GM21515 (cell line): ENCODE measurements around the gene AGBL4.
"Not testable (repeated sequence)": the region's sequence is repeated elsewhere in the genome, so short reads cannot be mapped to it uniquely, and the experiment has no call there.

ENCODE experiments used
- ATAC-seq: cut with Tn5 transposase; IDR thresholded peaks from one replicate; pipeline ENCODE4 v1.9.1; 2021; ENCODE audit not compliant: unreplicated experiment

The AGBL4 gene

GRCh38 chr1:49051647-49052046 is 972.1 kb downstream of the AGBL4 start:
- no peak for ATAC-seq

GRCh38 chr1:49050041-49050440 is 973.7 kb downstream of the AGBL4 start:
- ATAC-seq, result no peak

- no peak for ATAC-seq
Measured at GRCh38 chr1:49048188-49048587, 975.6 kb downstream of the AGBL4 start.

DNA sequence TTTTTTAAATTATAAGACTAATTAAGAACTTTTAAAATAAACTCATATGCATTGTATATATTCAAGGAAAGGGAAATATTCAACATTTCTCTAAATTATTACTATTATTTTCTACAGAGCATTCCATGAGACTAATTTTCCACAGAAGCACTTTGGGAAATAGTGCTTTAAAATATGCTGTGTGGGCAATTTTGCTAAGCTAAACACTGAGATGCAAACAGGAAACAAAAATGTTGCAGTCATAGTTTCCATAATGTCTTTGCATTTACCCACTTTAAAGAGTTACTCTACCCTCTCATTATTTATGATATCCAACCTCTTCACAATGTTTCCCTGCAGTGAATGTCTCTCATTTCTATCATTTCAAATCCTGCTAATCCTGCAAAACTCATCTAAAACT is 977.4 kb downstream of the AGBL4 start:
- no peak for ATAC-seq

GRCh38 chr1:49045371-49045770 is 978.4 kb downstream of the AGBL4 start:
- ATAC-seq, result no peak

DNA sequence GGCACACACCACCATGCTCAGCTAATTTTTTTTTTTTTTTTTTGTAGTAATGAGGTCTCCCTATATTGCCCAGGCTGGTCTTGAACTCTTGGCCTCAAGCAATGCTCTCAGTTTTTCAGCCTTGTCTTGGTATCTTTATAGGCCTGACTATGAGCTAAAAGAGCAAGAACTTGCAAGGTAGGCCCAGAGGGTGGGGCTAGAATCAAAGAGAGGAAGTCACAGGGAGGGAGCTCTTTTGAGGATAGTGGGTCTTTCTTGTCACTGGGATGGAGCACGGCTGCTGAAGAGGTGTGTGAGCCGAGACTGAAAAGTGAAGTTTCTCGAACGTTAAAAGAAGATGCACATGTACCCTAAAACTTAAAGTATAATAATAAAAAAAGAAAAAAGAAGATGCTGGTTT is 987.1 kb downstream of the AGBL4 start:
- no peak for ATAC-seq

- no peak for ATAC-seq
Measured at GRCh38 chr1:49028396-49028795, 995.4 kb downstream of the AGBL4 start.

GRCh38 chr1:49026230-49026811 is 997.4 kb downstream of the AGBL4 start:
- no peak for ATAC-seq

GRCh38 chr1:49016030-49016977 is 1007.5 kb downstream of the AGBL4 start:
- ATAC-seq, result no peak

DNA sequence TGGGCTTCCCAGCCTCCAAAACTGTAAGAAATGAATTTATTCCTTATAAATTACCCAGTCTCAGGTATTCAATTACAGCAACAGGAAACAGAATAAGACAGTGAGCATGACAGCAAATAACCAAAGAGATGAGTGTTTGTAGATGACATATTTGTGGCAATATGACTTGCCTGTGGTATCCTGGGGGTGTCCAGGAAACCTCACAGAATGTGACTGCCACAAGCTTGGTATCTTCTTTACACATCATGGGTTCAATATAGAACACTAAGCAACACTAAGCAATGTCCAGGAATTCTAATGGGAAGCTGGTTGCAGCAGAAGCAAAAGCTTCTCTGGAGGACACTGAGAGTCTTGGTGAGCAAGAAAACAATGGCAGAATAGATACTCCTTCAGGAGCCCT is 1010.7 kb downstream of the AGBL4 start:
- ATAC-seq, result no peak

DNA sequence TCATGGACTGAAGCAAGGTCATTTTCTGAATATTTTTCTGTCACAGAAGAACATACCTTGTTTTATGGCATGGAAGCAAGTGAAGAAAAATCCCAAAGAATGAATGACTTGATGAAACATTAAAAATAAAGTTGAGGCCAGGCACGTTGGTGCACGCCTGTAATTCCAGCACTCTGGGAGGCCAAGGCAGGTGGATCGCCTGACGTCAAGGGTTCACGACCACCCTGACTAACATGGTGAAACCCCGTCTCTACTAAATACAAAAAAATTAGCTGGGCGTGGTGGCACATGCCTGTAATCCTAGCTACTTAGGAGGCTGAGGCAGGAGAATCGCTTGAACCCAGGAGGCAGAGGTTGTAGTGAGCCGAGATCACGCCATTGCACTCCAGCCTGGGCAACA is 1020.8 kb downstream of the AGBL4 start:
- not testable (repeated sequence) for ATAC-seq

DNA sequence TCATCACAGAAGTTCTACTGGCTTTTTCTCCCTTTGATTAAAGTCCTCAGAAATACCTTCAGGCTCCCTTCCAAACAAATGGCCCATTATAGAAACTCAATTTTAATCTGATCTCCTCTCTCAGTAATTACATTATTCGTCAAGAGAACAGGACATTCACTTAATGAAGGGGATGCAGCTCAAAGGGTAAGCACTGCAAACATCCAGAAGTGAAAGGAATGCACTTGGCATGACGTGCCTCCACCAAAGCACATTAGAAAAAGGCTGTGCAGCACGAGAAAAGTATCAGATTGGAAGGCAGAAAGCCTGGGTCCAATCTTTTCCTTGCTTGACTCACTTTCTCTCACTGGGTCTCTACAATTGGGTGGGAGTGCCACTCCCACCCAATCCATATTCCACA is 1024.4 kb downstream of the AGBL4 start:
- ATAC-seq, result no peak

- no peak for ATAC-seq
Measured at GRCh38 chr1:48996311-48996710, 1027.4 kb downstream of the AGBL4 start.

DNA sequence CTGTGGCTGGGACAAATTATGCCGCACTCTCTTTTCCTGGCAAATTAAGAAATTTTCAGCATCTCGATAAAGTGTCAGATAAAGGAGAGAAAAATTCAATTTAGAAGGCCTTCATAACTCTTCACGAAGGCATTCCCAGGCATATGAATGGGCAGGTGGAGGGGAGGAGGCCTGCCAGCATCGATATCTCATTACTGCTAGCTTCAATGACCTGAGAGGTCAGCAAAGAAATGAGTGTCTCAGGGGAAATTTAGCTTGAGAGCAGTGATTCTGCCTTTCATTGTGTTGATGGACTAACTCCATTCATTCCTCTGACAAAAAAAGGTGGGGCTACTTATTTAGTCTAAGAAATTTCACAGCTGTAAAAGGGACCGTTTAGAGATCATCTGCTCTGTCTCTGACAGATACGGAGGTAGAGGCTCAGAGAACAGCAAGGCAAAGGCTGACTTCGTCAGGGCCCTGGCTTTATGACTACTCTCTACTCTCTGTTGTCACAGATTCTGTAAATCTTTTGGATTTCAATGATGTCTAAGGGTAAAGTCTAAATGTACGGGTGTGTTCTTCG is 1035.0 kb downstream of the AGBL4 start:
- ATAC-seq, result no peak

- ATAC-seq, result no peak
Measured at GRCh38 chr1:48979940-48980339, 1043.8 kb downstream of the AGBL4 start.

DNA sequence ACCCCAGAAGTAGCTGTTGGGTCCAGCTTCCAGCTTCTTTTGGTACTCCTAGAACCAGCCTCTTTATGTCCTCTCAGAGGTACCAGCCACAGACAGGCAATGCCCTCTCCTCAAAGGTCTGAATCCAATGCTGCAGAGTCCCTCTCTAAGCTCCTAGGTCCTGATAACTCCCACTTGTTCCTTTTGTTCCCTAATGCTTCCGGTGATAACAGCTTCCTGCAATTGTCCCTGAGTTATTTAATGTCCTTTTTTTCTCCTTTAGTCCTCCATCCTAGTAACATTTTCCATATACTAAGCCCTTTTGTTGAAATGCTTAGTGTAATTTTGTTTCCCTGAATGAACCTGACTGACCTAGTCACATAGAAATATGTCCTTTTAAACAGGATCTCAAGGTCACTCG is 1045.3 kb downstream of the AGBL4 start:
- ATAC-seq, result no peak

DNA sequence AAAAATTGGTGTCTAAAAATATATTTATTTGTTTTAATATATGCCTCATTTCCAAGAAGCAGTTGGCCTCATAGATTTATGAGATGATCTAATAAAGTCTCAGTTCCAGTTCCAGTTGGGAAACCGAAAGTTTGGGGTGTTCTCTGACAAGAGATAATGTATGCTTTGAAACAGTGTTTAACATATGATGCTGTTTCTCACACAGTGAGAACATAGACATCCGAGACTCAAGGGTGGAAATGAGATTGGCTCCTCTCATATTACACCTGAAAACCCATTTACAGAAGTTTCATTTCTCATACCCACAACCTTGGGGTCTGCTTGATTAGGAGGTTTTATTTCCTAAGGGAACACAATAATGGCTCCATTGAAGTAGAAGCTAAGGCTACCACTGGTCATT is 1046.5 kb downstream of the AGBL4 start:
- ATAC-seq, result no peak

GRCh38 chr1:48969971-48970370 is 1053.8 kb downstream of the AGBL4 start:
- no peak for ATAC-seq

DNA sequence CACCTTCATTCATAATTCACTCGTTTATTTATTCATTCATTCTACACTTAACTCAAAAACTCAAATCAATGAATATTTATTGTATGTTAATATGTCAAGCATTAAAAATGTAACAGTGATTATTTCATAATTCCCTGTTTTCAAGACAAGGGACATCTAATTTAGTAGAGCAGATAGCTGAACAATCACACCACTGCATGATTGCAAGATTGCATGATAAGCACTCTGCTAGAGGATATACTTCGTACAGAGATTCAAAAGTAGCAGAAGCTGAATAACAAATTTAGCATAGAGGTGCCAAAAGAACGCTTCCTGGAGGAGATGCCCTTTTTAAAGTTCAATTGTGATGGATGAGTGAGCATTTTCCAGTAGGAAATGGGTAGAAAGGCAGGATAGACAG is 1056.4 kb downstream of the AGBL4 start:
- no peak for ATAC-seq

DNA sequence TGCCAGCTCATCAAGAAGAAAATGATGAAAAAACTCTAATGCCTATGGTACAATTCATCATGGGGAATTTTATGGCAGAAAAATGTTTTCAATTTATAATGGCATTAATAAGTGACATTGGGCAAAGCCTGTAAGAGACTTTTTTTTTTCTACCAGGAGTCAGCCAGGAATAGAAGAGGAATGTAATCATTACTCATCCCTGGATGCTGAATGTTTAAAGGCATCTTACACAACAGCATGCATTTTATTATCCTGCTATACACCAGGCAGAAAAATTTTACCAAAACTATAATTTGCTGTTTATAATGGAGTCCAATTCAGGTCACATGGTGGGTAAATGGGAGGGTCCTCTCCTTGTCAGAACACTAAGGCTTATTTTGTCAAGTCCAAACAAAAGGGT is 1057.2 kb downstream of the AGBL4 start:
- ATAC-seq, result no peak

DNA sequence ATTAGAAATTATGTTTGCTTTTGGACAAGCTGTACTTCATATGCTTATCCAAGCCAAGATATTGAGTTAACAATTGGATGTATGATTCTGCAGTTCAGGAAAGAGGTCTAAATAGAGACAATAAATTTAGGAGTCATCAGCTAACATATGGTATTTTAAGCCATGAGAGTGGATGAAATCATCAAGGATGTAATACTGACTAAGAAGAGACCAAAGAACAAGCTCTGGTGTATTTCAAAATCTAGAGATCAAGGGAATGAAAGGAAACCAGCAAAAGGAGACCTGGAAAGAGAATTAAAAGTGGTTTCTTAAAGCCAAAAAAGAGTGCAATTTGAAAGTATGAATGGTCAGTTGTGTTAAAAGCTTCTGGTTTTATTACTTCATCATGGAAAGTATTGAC is 1063.4 kb downstream of the AGBL4 start:
- no peak for ATAC-seq

- no peak for ATAC-seq
Measured at GRCh38 chr1:48955774-48956173, 1068.0 kb downstream of the AGBL4 start.
